HEK293T (cell line): ENCODE measurements around the gene NDUFA8.

ENCODE experiments used
- CTCF ChIA-PET: fragments of 350-600 bp; formaldehyde crosslinking; extraction: SDS; loops from one replicate; lab custom pipeline; 2021; ENCODE audit warnings: antibody characterized with exemption, inconsistent platforms; lab: Yijun Ruan, JAX
- POLR2A ChIA-PET: fragments of 350-600 bp; formaldehyde crosslinking; extraction: SDS; loops from one replicate; lab custom pipeline; 2020; ENCODE audit warnings: antibody characterized with exemption, inconsistent platforms; lab: Yijun Ruan, JAX
- DNase-seq: peaks from one replicate; pipeline ENCODE4 v3.0.0; 2012; ENCODE audit warnings: mixed read lengths; ENCODE audit errors: extremely low spot score
- ARNT ChIP-seq: fragments of 450-650 bp; IDR thresholded peaks from 2 replicates; pipeline ENCODE4 v1.6.1; 2017; ENCODE audit warnings: mild to moderate bottlenecking
- BHLHE40 ChIP-seq: fragments of 450-650 bp; IDR thresholded peaks from 2 replicates; pipeline ENCODE4 v1.6.1; 2016; ENCODE audit warnings: mild to moderate bottlenecking, moderate library complexity, borderline replicate concordance
- CTBP1 ChIP-seq: fragments of 450-650 bp; IDR thresholded peaks from 2 replicates; pipeline ENCODE4 v1.6.1; 2016; ENCODE audit warnings: borderline replicate concordance
- ELF4 ChIP-seq: fragments of 450-650 bp; IDR thresholded peaks from 2 replicates; pipeline ENCODE4 v1.6.1; 2017; ENCODE audit warnings: antibody characterized with exemption
- FOXA1 ChIP-seq: fragments of 450-650 bp; IDR thresholded peaks from 2 replicates; pipeline ENCODE4 v1.6.1; 2016; ENCODE audit warnings: mild to moderate bottlenecking
- FOXK2 ChIP-seq: fragments of 450-650 bp; IDR thresholded peaks from 2 replicates; pipeline ENCODE4 v1.6.1; 2016; ENCODE audit warnings: mild to moderate bottlenecking
- FOXM1 ChIP-seq: fragments of 450-650 bp; IDR thresholded peaks from 2 replicates; pipeline ENCODE4 v1.6.1; 2017; ENCODE audit warnings: mild to moderate bottlenecking, borderline replicate concordance
- HDGF ChIP-seq: fragments of 450-650 bp; IDR thresholded peaks from 2 replicates; pipeline ENCODE4 v1.6.1; 2017; ENCODE audit warnings: antibody characterized with exemption, borderline replicate concordance
- L3MBTL2 ChIP-seq: fragments of 450-650 bp; conservative IDR thresholded peaks from 2 replicates; pipeline ENCODE4 v1.6.1; 2016; ENCODE audit warnings: mild to moderate bottlenecking
- LEF1 ChIP-seq: fragments of 450-650 bp; IDR thresholded peaks from 2 replicates; pipeline ENCODE4 v1.6.1; 2017; ENCODE audit warnings: mild to moderate bottlenecking, borderline replicate concordance
- NFRKB ChIP-seq: fragments of 450-650 bp; IDR thresholded peaks from 2 replicates; pipeline ENCODE4 v1.6.1; 2016; ENCODE audit warnings: mild to moderate bottlenecking, moderate library complexity
- PKNOX1 ChIP-seq: fragments of 450-650 bp; IDR thresholded peaks from 2 replicates; pipeline ENCODE4 v1.6.1; 2016
- SP1 ChIP-seq: fragments of 450-650 bp; IDR thresholded peaks from 2 replicates; pipeline ENCODE4 v1.6.1; 2017
- SUZ12 ChIP-seq: fragments of 450-650 bp; IDR thresholded peaks from 2 replicates; pipeline ENCODE4 v1.6.1; 2016; ENCODE audit warnings: mild to moderate bottlenecking
- TARDBP ChIP-seq: fragments of 450-650 bp; IDR thresholded peaks from 2 replicates; pipeline ENCODE4 v1.6.1; 2016
- ZNF384 ChIP-seq: fragments of 450-650 bp; IDR thresholded peaks from 2 replicates; pipeline ENCODE4 v1.6.1; 2016

NDUFA8 gene

GRCh38 chr9:122192914-122193525 is 33.4 kb upstream of the NDUFA8 start:
- ChIA-PET CTCF (no interaction called here), POLR2A (no interaction called here)
- TF ChIP-seq FOXM1: no peak
- TF ChIP-seq TARDBP: no peak
- no peak for TF ChIP-seq HDGF
- TF ChIP-seq LEF1: no peak
- TF ChIP-seq FOXA1: no peak
- no peak for TF ChIP-seq CTBP1
- TF ChIP-seq ELF4: no peak
- no peak for TF ChIP-seq L3MBTL2
- TF ChIP-seq FOXK2: no peak
- TF ChIP-seq BHLHE40: no peak
- no peak for TF ChIP-seq PKNOX1
- no peak for TF ChIP-seq NFRKB
- TF ChIP-seq ARNT: no peak
- no peak for TF ChIP-seq ZNF384
- TF ChIP-seq SUZ12: no peak
- TF ChIP-seq SP1: no peak
- no peak for DNase-seq

GRCh38 chr9:122192261-122192875 is 32.8 kb upstream of the NDUFA8 start:
- no peak for DNase-seq
- ChIA-PET POLR2A (interaction anchor here (1.0 kb wide), 1 partner anchor 57 kb away, joined by 3 read pairs; no protein-coding TSS in a partner anchor), CTCF (no interaction called here)
- TF ChIP-seq NFRKB (no peak), PKNOX1 (no peak), FOXK2 (no peak), SUZ12 (no peak), FOXM1 (no peak), FOXA1 (no peak), TARDBP (no peak), BHLHE40 (no peak), ELF4 (no peak)

GRCh38 chr9:122191584-122191983 is 32.0 kb upstream of the NDUFA8 start:
- POLR2A ChIA-PET: interaction anchor here (1.0 kb wide), 1 partner anchor 56 kb away, joined by 3 read pairs; no protein-coding TSS in a partner anchor
- CTCF ChIA-PET: no interaction called here
- TF ChIP-seq CTBP1 (no peak), ARNT (no peak), FOXM1 (no peak)
- DNase-seq: no peak

GRCh38 chr9:122190597-122191381 is 31.2 kb upstream of the NDUFA8 start:
- ChIA-PET POLR2A (no interaction called here), CTCF (no interaction called here)
- DNase-seq: no peak
- TF ChIP-seq FOXA1: no peak
- no peak for TF ChIP-seq SP1
- TF ChIP-seq CTBP1: no peak
- no peak for TF ChIP-seq LEF1
- no peak for TF ChIP-seq FOXM1
- no peak for TF ChIP-seq ZNF384
- TF ChIP-seq PKNOX1: no peak
- TF ChIP-seq ELF4: no peak
- no peak for TF ChIP-seq SUZ12
- TF ChIP-seq ARNT: no peak
- no peak for TF ChIP-seq BHLHE40
- no peak for TF ChIP-seq NFRKB
- no peak for TF ChIP-seq L3MBTL2
- TF ChIP-seq HDGF: no peak
- no peak for TF ChIP-seq TARDBP
- no peak for TF ChIP-seq FOXK2

DNA sequence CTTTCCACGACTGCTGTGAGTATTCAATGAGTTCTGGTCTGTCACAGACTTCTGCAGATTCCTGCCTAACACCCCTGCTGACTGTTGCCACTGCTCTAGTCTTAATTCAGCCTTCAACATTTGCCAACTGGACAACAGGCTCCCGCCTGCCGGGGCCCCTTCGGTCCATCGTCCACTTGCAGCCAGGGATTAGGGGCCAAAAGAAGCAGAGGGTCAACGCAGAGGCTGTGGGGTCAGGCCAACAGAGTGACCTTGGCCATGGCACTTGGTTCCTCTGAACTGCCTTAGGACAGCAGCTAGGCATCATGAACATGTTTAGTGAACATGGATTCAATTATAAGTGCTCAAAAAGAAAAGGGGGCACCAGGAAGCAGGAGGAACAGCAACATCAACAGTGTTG is 28.8 kb upstream of the NDUFA8 start:
- ChIA-PET POLR2A (no interaction called here), CTCF (no interaction called here)
- TF ChIP-seq FOXK2 (no peak), L3MBTL2 (no peak), FOXA1 (no peak), LEF1 (no peak), TARDBP (no peak), SUZ12 (no peak), ZNF384 (no peak), ARNT (no peak), PKNOX1 (no peak), CTBP1 (no peak), BHLHE40 (no peak), ELF4 (no peak), HDGF (no peak), FOXM1 (no peak), NFRKB (no peak)
- no peak for DNase-seq
